HG02973 (cell line): ENCODE results near the gene COMP.
"Not testable (repeated sequence)": the region's sequence is repeated elsewhere in the genome, so short reads cannot be mapped to it uniquely, and the experiment has no call there.

Experiments used
- ATAC-seq: cut with Tn5 transposase; IDR thresholded peaks from one replicate; pipeline ENCODE4 v1.9.1; 2021; ENCODE audit warnings: moderate library complexity; ENCODE audit not compliant: unreplicated experiment

The COMP gene

GRCh38 chr19:18790566-18791314 is at the start of gene COMP:
Gene COMP (minus strand): TSS chr19:18791305. CDS start chr19:18791269, 36 bp downstream.
- no peak for ATAC-seq

DNA sequence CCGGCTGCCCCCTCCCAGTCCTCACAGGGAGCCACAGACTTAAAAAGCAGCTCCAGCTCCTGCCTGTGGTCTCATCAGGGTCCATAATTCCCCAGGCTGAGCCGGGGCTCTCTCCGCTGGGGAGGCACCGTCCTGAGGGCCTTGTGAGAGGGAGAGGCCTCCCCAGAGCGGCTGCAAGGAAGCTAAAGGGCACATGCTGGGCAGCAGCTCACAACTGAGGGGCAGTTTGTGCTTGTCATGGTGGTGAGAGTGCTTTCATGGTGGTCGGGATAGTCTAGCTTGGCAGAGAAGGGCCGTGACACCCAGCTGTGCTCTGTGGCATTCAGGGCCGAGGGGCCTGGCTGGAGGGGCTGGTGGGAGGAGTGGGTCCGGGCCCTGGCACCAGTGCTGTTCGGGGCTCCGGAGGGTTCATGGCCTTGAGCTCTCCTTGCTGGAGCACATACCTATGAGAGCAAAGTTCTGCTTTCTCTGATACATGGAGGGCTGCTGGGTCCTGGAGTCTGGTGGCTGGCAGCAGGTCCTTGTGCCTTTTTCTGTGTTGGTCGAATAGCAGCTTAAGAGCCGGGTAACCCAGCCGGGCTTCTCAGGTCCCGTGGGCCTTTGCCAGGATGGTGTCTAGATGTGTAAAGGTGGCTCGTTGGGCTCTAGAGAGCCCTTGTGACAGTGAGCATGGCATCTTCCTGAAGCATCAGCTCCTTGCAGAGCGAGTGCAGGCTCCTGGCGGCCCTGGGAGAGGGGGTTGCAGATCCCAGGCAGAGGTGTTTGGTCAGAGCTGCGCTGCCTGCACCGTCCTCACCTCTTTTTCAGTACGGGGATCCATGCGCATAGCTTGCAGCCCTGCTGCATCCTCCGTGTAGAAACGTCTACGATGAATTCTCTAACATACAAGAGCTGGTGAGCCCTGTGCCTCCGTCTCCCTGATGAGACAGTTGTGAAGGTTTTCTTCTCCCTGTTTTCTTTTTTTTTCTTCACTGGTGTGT is 49.5 kb upstream of the COMP start:
- no peak for ATAC-seq

DNA sequence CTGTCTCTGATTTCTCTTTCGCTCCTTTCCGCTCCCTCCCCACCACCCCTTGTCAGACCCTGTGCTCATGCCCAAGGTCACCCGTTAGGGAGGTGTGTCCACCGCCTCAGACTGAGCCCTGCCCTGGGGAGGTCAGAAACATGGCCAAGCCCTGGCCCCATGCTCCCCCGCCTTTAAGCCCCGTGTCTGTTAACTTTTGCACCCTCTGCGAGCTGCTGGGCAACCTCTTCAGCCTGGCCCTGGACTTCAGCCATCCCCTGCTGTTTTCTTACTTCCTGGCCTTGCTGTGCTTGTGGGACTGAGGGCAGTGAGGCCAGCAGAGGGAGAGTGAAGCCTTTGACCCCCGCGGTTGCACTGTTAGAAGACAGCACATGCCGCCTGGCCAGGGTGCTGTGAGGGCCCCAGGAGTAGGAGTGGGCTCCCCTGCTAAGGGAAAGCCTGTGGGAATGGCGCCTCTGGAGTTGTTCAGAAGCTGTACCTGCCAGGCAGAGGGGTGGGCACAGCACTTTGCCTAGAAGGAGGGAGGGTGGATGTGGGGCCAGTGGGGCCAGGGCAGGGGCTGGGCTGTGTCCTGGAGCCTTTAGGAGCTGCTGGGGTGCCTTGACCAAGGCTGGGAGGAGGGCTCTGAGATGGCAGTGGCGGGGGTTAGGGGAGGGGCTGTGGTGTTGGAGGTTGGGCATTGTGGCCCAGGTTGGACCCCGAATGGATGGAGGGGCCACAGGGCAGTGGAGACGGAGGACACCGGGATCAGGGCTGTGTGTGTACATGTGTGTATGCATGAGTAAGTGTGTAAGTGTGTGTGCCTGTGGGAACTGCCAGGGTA is 48.6 kb upstream of the COMP start:
- ATAC-seq: no peak

DNA sequence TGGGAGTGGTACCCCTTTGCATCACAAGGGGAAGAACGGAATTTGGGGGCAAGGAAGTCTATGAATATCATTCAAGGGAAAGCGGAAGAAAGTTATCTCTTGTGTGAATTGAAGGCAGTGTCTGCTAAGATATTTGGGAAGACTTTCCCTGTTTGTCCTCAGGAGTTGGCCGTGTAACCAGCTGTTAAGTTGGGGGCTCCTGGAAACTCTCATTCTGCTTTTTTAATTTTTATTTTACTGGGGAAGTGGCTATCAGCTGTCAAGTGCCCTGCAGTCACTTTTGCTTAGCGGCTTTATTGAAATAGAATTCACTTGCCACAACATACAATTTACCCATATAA is 43.5 kb upstream of the COMP start:
- no peak for ATAC-seq

DNA sequence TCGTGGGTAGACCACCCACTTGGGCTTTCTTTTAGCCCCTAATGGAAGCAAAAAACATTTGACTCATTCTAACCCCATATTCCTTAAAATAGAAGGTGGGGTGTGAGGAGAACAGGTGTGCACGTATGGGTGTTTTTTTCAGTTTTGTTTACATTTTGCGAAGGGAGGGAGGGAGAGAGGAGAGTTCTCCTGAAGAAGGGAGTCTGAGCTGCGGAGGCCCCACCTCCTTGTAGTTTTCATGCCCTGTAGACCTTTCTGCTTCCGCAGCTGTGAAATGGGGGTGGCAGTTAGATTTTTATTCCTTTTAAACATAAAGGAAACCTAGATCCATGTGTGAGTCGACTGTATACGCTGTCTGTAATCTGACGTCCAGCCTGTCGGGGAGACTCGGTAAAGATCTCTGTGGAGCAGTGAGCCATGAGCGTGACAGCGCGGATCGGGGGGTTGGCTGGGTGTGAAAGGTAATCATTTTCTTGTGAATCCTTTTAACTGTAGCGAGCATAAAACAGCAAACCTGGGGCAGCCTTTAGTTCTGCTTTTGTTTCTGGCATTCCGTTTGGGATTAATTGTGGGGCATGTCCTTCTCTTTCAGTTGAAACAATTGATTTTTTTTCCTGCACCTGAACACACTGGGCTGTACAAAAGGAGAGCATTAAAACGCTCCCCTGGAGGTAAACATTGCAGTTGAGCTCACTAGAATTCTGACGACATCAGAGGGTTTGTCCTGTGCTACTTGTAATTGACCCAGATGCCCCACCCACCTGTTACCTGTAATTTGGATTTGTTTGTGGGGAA is 42.9 kb upstream of the COMP start:
- no peak for ATAC-seq

DNA sequence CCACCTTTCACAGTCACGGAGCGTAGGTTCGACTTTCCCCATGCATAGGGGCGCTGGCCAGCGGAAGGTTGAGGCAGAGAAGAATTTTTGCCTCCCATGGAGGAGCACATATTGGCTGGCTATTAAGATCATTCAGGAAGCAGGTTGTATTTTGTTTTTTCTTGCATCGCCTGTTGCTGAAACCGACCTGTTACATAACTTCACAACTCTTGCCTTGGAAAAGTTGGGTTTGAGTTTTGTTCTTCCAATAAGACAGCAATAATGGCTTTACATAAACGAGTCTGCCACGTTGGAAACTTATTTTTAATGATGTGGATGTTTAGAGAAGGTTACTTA is 42.0 kb upstream of the COMP start:
- peak; percentile 3 for ATAC-seq

DNA sequence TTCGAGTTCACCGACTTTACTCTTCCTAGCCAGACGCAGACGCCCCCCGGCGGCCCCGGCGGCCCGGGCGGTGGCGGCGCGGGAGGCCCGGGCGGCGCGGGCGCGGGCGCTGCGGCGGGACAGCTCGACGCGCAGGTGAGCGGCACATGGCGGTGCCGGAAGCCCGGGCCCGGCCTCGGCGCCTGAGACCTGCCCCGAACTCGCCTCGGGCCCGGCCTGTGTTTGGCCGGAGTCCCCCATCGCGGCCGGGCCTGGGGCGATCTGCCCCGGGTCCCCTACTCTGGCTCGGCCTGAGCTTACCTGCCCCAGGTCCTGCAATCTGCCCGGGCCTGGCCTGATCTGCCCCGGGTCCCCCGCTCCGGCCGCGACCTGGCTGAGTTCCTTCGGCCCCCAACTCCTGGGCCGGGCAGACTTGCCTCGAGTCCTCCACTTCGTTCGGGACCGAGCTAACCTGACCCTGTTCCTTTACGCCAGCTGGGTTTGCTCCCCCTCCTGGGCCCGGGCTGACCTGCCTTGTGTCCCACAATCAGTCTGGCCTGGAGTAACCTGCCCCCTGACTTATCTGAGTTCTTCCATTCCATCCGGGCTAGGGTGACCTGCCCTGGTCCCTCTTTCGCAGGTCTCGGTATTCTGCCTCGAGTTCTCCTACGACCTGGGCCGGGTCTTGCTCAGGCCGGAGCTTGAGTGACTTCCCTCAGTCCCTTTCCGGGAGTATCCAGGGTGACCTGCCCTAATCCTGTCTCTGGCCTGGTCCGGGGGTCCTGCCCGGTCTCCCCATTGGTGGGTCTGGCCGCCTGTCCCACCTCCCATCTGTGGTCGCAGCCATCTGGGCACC is 41.4 kb upstream of the COMP start:
- ATAC-seq: peak; percentile 31

GRCh38 chr19:18831524-18832305 is 40.6 kb upstream of the COMP start, which contains the start of gene UPF1:
Gene UPF1 (plus strand): TSS chr19:18831959. CDS start chr19:18832210, 251 bp downstream.
- peak; percentile 61 for ATAC-seq

GRCh38 chr19:18830488-18830887 is 39.4 kb upstream of the COMP start:
- ATAC-seq: no peak

- ATAC-seq: no peak
These were observed 37.7 kb upstream of the COMP start for GRCh38 chr19:18828786-18829185.

DNA sequence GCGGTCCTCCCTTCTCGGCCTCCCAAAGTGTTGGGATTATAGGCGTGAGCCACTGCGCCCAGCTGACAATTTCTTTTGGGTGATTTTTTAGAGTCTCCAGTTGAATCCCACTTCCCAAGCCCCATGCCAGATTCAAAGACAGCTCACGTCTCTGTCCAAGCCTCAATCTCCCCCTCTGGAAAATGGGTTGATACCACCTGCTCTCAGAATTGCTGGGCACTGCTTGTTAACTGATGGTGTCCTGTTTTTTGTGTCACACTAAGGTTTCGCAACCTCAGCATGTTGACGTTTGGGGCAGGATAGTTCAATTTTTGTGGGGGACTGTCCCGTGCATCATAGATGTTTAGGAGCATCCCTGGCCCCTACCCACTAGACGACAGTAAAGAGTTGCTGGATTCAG is 26.5 kb upstream of the COMP start:
- no peak for ATAC-seq

DNA sequence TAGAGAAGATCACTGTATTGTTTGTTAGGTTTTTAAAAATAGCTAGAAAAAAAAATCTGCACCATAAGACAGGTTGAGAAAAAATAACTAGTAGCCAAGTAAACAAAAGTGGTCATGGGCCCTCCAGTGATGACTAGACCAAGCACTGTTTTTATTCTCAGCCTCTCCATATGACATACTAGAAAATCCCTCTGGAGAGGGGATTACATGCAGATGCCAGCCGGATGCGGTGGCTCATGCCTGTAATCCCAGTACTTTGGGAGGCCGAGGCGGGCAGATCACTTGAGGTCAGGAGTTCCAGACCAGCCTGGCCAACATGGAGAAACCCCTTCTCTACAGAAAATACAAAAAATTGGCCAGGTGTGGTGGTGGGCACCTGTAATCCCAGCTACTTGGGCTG is 25.5 kb upstream of the COMP start:
- not testable (repeated sequence) for ATAC-seq

DNA sequence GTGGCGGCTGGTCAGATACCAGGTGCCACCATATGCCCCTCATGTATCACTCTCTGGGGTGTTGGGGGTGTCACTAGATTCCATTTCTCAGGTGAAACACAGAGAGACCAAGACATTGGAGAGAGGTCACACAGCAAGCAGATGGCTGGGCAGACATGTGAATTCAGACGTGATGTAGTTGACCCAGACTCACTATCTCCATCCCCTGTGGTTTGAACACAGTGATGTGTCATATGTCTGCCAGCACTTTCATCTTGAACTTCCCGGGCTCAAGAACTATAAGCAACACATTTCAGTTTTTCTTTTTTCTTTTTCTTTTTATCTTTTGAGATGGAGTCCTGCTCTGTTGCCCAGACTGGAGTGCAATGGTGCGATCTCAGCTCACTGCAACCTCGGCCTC is 24.6 kb upstream of the COMP start:
- no peak for ATAC-seq

DNA sequence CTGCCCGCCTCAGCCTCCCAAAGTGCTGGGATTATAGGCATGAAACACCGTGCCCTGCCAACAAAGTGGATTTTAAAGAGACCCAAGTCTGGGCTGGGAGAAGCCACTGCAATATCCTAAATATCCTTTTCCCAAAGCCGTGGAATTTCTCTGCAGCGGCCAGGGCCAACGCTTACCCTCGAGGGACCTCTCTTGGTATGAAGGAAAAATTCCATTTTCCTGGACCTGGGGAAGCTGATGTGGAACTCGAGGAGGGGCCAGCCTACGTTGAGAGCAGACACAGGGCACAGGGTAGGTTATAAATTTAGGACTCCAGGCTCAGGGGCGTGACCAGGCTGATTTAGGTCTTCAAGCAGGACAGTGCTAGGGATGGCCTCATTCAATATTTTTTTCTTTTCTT is 23.0 kb upstream of the COMP start:
- no peak for ATAC-seq

GRCh38 chr19:18811638-18812037 is 20.5 kb upstream of the COMP start:
- not testable (repeated sequence) for ATAC-seq

DNA sequence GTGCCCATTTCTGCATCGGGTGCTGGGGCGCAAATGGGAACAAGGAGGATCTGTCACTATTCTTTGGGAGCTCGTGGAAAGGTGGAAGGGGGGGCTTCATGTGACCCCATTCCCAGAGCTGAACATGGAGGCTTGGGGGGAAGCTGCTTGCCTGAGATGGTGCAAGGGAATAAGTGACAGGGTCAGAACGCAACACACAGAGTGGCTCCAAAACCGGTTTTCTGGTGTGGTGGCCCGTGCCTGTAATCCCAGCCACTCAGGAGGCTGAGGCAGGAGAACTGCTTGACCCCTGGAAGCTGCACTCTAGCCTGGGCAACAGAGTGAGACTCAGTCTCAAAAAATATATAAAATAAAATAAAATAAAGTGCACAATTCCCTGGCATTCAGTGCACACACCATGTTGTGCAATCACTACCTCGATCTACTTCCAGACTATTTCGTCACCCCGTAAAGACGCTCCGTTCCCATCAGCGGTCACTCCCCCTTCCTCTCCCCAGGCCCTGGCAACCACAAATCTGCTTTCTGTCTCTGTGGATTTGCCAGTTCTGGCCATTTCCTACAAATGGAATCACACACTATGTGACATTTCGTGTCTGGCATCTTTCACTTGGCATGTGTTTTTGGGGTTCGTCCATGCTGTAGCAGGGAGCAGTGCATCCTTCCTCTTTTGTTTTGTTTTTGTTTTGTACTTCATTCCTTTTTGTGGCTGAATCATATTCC is 18.2 kb upstream of the COMP start:
- ATAC-seq: no peak

GRCh38 chr19:18807861-18808331 is 16.8 kb upstream of the COMP start:
- no peak for ATAC-seq

- no peak for ATAC-seq
These were observed 13.5 kb upstream of the COMP start for GRCh38 chr19:18804643-18805042.
